Astrocyte of the spinal cord (primary cell): Measurements from ENCODE around the gene ZNF57.
"Not testable (repeated sequence)": the region's sequence is repeated elsewhere in the genome, so short reads cannot be mapped to it uniquely, and the experiment has no call there.

ENCODE experiments used
- DNase-seq: peaks from one replicate; pipeline ENCODE4 v3.0.0; 2011; ENCODE audit warnings: low read depth, low spot score
- H3K4me3 ChIP-seq: 2 replicates; pipeline ENCODE4 v1.5.1; 2011; ENCODE audit warnings: low read depth, mild to moderate bottlenecking, low read length, moderate library complexity
- in situ Hi-C: cut with HindIII; loops from 2 replicates; pipeline ENCODE4 v1.10.0; 2017; ENCODE audit warnings: low sequenced_read_pairs
- TF ChIP-seq, protein P1 (sequence below): IDR thresholded peaks from 2 replicates; pipeline ENCODE4 v1.5.1; 2012; ENCODE audit warnings: low read depth, mild to moderate bottlenecking, low read length, inconsistent platforms

The ZNF57 gene

DNA sequence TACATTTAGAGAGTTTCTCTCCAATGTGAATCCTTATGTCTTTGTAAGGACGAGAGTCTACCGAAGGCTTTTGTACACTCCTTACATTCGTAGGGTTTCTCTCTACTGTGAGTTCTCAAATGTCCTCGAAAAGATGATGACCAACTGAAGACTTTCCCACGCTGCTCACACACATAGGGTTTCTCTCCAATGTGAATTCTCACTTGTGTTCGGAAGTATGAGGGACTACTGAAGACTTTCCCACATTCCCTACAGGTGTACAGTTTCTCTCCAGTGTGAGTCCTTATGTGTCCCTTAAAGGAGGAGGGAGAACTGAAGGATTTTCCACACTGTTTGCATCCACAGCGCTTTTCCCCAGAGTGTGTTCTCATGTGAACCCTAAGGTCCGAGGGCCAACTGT, 4.0 kb upstream of the ZNF57 start:
- TF ChIP-seq, protein P1, sequence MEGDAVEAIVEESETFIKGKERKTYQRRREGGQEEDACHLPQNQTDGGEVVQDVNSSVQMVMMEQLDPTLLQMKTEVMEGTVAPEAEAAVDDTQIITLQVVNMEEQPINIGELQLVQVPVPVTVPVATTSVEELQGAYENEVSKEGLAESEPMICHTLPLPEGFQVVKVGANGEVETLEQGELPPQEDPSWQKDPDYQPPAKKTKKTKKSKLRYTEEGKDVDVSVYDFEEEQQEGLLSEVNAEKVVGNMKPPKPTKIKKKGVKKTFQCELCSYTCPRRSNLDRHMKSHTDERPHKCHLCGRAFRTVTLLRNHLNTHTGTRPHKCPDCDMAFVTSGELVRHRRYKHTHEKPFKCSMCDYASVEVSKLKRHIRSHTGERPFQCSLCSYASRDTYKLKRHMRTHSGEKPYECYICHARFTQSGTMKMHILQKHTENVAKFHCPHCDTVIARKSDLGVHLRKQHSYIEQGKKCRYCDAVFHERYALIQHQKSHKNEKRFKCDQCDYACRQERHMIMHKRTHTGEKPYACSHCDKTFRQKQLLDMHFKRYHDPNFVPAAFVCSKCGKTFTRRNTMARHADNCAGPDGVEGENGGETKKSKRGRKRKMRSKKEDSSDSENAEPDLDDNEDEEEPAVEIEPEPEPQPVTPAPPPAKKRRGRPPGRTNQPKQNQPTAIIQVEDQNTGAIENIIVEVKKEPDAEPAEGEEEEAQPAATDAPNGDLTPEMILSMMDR = no peak
- H3K4me3 ChIP-seq = no peak overlapping the region
- no peak for DNase-seq
- in situ Hi-C loops = no loop called here

DNA sequence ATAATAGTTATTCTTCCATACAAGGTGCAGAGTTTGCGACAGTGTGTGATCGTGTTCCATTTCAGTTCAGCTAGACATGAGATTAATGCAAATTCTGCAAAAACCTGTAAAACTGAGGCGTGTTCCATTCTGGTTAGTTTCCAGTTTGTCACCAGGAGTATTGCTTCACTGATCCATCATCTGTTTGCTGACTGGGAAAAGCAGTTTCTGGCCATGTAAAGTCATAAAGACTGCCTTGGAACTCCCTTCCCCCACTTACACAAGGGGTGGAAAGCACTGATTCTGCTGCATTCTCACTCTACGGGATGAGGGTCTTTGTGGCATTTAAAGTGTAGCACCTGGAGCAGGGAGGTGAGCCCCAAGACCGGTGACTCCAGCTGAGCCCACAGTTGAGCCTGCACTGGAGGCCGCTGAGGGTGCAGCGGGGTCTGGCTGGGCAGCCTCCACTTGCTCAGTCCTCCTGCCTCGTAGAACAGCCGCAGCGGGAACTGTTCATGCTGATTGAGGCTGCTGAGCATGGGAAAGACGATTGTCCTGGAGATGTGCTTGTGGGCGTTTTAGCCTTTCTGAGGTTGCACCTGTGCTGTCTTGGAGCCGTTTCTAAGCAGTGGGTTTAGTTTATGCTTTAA, 2.0 kb downstream of the ZNF57 start:
- no peak overlapping the region for H3K4me3 ChIP-seq
- TF ChIP-seq, protein P1 = no peak
- in situ Hi-C loops = no loop called here
- no peak for DNase-seq

DNA sequence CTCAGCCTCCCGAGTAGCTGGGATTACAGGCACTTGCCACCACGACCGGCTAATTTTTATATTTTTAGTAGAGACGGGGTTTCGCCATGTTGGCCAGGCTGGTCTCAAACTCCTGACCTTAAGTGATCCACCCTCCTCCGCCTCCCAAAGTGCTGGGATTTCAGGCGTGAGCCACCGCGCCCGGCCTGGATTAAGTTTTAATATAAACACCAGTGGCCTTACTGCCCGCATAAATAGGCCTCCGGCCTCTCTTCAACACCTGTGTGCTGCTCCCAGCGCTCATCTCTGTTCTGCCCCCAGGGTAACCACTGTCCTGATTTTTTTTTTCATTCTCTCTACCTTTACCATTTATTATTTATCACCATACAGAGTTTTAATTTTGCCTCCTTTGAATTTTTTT, 2.6 kb downstream of the ZNF57 start:
- H3K4me3 ChIP-seq, DNase-seq, in situ Hi-C loops: not testable (repeated sequence)

DNA sequence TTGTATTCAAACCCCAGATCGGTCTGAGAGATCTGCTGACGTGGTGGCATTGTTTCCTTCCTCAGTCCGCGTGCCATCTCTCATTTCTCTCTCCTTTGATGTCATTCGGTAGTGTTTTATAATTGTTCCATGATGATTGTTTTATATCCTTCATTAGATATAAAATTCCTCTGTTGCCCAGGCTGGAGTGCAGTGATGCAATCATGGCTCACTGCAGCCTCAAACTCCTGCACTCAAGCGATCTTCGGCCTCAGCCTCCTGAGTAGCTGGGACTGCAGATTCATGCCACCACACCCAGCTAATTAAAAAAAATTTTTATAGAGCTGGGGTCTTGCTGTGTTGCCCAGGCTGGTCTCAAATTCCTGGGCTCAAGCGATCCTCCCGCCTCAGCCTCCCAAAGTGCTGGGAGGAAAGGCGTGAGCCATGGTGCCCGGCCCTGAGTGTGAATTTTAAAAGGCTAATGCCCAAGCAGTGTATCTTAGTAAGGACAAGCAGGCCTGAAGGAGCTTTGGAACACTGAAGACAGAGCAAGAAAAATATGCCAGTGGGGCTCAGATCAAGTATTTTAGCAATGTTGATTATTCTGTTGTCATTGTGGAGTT, 5.3 kb downstream of the ZNF57 start:
- TF ChIP-seq, protein P1 = no peak
- in situ Hi-C loops = no loop called here
- no peak for DNase-seq
- no peak overlapping the region for H3K4me3 ChIP-seq

DNA sequence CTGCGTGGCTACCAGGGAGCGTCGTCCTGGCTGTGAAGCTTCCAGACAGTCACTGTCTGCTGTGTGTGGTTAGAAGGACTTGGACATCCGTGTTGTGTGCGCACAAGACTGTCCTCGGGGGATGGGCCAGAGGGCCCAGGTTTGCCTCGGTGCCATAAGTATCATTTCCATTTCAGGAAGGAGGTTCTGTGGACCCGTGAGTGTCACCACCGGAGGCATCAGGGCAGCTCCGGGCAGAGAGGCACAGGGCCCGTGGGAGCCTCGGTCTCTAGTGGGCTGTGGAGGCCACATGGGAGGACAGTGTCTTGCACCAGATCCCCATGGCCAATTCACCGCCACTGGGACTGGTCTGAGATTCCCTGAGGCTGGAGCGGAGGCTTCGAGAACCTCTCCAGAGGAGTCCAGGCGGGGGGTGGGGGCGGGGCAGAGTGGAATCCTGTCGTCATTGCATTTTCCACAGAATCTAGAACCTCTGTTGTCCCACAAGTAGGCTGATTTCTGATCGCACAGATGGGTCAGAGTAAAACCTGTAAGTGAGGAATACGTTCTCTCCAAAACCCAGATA, 6.0 kb downstream of the ZNF57 start:
- in situ Hi-C loops = no loop called here
- DNase-seq = no peak
- TF ChIP-seq, protein P1 = no peak
- H3K4me3 ChIP-seq = no peak overlapping the region

DNA sequence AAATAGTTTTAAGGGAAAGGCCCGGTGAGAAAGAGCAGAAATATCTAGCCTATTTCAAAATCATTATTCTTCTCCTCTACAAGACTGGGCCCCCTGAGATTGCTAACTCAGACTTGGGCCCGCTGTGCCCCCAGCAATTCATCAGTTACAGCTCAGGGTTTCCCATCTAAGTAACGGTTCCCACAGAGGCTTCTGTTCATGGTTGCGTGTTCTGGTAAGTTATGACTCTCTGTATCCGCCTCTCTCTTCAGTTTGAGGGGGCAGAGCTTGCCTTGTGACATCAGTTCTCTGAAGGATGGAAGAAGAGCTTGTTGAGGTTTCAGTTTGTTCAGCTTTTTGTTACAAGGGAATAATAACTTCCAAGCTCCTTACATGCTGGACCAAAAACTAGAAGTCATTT, 11.6 kb downstream of the ZNF57 start:
- in situ Hi-C loops = no loop called here
- DNase-seq = no peak
- TF ChIP-seq, protein P1 = no peak
- no peak overlapping the region for H3K4me3 ChIP-seq

DNA sequence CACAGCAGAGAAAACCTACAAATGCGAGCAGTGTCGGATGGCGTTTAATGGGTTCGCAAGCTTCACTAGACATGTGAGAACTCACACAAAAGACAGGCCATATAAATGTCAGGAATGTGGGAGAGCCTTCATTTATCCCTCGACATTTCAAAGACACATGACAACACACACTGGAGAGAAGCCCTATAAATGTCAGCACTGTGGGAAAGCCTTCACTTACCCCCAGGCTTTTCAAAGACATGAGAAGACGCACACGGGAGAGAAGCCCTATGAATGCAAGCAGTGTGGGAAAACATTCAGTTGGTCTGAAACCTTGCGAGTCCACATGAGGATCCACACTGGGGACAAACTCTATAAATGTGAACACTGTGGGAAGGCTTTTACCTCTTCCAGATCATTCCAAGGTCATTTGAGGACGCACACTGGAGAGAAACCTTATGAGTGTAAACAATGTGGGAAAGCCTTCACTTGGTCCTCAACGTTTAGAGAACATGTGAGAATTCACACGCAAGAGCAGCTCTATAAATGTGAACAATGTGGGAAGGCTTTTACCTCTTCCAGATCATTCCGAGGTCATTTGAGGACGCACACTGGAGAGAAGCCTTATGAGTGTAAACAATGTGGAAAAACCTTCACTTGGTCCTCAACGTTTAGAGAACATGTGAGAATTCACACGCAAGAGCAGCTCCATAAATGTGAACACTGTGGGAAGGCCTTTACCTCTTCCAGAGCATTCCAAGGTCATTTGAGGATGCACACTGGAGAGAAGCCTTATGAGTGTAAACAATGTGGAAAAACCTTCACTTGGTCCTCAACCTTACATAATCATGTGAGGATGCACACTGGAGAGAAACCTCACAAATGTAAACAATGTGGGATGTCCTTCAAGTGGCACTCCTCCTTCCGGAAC, 16.8 kb downstream of the ZNF57 start:
- no peak overlapping the region for H3K4me3 ChIP-seq
- no peak for DNase-seq
- TF ChIP-seq, protein P1 = no peak
- in situ Hi-C loops = no loop called here
